T-helper 22 cell (primary cell): Measurements from ENCODE around the gene VPS18.
A peak's percentile ranks its signal among the peaks of the same experiment; 100 is the strongest.

Experiments used
- DNase-seq: peaks from one replicate; pipeline ENCODE4 v3.0.0-alpha.2; 2020; ENCODE audit warnings: low read depth

Gene VPS18

DNA sequence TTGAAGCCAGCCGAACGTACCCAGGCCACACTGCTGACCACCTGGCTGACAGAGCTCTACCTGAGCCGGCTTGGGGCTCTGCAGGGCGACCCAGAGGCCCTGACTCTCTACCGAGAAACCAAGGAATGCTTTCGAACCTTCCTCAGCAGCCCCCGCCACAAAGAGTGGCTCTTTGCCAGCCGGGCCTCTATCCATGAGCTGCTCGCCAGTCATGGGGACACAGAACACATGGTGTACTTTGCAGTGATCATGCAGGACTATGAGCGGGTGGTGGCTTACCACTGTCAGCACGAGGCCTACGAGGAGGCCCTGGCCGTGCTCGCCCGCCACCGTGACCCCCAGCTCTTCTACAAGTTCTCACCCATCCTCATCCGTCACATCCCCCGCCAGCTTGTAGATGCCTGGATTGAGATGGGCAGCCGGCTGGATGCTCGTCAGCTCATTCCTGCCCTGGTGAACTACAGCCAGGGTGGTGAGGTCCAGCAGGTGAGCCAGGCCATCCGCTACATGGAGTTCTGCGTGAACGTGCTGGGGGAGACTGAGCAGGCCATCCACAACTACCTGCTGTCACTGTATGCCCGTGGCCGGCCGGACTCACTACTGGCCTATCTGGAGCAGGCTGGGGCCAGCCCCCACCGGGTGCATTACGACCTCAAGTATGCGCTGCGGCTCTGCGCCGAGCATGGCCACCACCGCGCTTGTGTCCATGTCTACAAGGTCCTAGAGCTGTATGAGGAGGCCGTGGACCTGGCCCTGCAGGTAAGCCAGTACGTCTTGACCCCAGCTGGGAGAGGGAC, 6.2 kb downstream of the VPS18 start:
- DNase-seq: no peak

DNA sequence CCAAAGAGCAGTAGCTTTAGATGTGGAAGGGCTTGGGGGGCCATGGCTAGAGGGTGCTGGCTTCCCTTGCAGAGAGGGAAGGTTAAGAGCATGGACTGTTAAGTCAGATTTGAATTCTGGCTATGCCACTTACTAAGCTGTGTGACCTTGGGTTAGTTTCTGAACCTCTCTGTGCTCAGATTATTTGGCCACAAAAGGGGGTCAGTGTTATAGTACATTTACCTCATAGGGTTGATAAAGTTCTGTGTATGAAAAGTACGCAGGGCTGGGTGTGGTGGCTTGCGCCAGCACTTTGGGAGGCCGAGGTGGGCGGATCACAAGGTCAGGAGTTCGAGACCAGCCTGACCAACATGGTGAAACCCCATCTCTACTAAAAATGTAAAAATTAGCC, 6.8 kb downstream of the VPS18 start:
- DNase-seq: no peak

DNA sequence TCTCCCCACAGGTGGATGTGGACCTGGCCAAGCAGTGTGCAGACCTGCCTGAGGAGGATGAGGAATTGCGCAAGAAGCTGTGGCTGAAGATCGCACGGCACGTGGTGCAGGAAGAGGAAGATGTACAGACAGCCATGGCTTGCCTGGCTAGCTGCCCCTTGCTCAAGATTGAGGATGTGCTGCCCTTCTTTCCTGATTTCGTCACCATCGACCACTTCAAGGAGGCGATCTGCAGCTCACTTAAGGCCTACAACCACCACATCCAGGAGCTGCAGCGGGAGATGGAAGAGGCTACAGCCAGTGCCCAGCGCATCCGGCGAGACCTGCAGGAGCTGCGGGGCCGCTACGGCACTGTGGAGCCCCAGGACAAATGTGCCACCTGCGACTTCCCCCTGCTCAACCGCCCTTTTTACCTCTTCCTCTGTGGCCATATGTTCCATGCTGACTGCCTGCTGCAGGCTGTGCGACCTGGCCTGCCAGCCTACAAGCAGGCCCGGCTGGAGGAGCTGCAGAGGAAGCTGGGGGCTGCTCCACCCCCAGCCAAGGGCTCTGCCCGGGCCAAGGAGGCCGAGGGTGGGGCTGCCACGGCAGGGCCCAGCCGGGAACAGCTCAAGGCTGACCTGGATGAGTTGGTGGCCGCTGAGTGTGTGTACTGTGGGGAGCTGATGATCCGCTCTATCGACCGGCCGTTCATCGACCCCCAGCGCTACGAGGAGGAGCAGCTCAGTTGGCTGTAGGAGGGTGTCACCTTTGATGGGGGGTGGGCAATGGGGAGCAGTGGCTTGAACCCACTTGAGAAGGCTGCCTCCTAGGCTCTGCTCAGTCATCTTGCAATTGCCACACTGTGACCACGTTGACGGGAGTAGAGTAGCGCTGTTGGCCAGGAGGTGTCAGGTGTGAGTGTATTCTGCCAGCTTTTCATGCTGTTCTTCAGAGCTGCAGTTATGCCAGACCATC, 8.6 kb downstream of the VPS18 start:
- DNase-seq: no peak

DNA sequence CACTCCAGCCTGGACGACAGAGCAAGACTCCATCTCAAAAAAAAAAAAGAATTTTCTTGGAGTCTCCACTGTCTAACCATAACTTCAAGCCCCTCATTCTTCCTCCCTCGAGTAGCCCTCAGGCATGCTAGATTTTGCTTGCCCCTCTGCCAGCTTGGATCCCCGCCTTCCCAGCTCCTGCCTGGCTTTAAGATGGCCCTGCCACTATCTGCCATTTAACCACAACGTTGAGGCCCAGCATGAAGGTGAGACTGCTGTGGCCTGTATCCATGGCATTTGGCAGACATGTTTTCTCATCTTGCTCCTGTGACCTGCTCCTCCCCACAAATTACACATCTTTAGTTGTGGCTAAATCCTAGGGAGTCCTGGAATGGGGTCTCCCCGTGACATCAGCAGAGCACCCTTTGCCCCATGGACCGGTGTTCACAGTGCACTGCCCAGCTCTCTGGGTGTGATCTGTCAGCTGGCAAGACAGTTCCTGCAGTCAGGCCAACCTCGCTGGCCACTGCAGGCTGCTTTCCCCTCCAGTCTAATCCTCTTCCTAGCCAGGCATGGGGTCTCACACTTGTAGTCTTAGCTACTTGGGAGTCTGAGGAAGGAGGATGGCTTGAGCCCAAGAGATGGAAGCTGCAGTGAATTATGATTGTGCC, 10.4 kb downstream of the VPS18 start:
- no peak for DNase-seq

DNA sequence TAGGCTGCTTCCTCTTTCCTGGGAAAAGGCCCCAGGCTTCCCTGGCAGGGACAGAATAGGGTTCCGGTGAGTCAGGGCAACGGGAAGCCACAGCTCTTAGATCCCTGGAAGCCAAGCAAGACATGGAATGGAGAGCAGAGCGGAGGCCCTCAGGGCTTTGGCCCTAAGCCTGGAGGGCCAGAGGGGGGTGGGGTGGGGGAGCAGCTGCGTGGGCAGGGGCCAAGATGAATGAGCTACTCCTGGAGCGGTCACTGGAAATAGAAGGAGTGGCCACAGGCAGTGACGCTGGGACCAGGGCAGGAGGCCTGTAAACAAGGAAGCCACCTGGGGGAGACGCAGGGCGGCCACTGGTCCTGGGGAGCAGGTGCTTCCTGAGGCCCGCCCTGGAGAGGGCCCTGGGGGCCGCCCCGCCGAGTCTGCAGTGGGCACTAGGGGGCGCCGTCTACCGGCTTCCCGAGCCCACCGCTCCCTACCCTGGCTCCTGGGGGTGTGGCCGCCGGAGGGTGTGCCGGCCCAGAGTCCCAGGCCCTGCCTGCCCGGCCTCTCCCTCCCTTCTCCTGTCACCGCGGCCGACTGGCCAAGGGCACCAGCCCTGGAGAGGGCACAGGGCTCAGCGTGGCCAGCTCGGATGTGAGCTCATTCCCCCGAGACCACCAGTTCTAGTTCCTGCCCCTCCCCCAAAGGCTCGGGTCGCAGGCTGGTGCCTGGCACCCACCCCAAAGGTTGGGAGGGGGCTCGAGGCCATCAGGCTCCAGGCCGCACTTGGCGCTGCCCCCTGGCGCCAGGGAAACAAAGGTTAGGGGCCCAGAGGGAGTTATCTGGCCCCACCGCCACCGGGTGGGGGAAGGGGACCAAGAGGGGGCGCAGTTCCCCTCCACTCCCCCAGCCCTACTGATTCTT, 12.1 kb downstream of the VPS18 start:
- DNase-seq: peak; percentile 51

DNA sequence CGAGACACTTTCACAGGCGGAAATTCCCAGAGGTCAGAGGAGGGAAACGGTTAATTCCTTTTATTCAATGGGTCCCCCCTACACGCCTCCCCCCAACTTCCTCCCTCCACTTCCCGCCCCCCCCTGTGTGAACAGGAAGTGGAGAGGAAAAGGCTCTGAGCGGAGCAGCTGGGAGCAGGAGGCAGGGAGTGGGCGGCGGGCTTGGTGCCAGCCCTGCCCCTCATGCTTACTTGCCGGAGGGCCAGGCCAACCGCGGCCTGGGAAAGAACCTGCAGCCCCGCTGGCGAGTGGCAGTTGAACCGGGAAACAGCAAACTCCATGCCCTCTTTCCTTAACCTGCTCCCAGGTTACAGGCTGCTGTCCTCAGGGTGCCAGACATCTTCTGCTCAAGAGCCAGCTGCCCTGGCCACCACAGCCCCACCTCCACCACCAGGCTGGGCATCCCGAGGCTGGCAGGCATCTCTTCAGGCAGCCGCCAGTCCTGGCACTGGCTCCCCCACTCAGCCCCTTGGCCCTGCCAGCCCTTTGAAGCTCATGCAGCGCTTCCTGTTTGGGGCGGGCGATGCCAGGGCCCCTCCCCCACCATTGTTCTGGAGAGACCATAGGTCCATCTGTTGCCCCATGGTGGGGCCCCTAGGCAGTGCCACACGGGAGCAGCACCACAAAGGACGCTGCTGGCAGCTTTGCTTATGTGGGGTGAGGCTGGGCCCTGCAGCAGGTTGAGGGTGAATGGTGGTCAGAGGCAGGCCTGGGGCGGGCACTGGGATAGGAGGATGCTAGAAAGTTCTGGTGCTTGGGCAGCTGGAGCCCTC, 12.9 kb downstream of the VPS18 start:
- DNase-seq: peak; percentile 46

DNA sequence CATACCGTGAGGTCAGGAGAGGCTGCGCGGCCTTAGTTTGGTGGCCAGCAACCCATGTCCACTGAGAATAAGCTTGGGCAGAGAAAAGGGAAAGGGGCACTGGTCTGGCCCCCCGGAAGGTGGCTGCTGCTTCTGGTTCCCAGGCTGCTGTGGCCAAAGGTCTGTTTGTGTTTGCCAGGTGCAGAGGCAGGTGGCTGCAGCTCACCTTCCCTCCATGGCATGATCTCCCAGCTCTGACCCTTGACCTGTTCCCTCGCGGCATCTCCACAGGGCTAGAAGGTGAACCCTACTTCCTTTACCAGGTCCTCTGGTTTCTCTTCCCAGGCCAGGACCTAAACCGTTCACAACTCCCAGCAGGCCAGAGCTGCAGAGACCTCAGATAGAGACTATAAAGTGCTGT, 13.8 kb downstream of the VPS18 start:
- DNase-seq: no peak

DNA sequence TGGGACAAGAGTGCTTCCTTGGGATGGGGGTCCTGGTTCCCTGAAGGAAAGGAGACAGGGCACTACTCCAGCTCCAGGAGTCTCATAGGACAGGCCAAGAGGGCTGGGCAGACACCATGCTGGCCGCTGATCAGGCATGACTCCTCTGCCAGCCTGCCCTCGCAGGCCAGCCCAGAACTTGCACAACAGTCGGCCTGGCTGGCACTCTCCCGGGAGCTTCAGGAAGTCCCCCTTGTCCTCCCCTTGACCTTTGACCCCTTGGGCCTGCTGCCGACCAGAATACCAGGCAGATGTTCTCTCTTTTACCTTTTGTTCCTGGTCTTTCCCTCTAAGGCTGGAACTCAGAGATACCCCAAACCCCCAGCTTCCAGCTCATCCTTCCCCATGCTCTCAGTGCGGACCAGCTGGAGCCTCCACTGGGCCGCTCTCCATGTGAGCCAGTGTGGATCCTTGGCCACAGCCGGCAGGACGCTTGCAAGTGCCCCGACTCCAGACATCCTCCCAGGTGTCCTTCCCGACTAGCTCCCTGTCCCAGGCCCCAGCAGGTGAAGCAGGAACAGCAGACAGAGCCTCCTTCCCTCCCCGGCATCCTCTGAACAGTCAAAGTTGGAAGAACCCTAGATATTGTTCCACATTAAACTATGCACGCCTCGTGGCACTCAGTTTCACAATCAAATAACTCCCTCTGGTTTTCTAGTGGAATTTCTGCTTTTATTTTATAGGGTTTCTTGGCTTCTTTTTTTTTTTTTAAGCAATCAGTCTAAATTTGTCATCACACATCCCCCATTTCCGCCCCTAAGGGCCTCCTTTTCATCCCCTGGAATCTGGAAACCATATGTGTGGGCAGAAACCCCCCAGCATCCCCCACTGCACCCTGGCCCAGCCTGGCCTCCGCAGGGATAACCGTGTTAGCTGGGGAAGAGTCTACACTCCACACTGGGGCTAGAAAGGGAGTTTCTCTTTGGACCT, 15.7 kb downstream of the VPS18 start:
- no peak for DNase-seq

DNA sequence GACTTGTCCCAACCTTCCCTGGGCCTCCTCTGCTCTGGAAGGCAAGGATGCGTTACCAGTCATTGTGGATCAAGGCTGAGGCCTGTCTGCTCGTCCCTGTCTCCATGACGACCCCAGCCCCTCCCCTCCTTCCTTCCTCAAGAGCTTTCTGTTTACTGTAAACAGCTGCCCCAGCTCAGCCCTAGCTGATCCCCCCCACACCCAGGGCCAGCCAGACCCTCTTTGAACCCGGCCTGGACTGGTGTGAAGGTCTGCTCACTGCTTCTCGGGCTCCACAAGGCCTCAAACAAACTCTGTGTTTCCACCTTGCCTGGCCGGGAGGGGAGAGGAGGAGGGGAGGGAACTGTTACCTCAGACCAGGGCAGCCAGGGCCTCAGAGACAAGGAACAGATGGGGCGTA, 16.9 kb downstream of the VPS18 start:
- no peak for DNase-seq

DNA sequence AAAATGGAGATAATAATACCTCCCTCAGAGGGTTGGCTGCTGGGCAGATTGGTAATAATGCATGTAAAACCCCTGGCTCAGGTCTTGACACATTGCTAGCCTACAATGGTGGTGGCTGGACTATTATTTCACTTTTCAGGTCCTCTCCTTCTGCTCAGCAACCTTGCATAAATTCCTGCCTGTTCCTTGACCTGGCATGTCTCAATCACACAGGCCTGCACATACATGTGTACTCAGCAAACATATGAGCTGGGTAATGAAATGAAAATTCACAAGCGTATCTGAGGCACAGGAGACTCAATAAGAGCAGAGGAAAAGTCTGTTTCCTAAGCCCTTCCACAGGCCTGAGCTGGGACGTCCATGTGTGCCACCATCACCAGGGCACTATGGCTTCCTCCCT, 17.4 kb downstream of the VPS18 start:
- DNase-seq: no peak

DNA sequence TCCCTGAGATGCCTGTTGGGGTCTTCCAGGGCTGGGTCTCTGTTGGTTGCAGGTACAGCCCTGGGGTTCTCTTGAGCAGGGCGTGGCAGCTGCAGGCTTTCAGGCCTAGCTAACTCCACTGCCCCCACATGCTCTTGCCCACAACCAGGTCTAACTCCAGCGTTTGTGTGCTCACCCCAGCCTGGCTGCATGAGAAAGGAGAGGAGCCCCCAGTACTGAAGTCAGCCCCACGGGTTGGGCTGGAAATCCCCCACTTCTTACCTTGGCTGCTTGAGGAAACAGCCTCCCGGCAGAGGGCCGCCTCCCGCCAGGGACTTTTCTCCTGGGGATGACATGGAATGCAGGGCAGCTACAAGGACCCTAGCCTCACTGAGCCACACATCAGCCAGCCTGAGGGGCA, 18.2 kb downstream of the VPS18 start:
- DNase-seq: no peak

DNA sequence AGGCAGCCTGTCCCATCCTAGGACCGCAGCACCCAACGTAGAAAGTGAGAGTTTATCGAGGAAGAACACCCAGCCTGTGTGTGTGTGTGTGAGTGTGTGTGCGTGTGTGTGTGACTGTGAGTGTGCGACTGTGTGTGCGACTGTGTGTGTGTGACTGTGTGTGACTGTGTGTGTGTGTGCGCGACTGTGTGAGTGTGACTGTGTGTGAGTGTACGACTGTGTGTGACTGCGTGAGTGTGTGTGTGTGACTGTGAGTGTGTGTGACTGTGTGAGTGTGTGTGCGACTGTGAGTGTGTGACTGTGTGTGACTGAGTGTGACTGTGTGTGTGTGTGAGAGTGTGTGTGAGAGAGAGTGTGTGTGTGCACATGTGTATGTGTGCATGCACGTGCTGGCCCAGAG, 19.8 kb downstream of the VPS18 start:
- no peak for DNase-seq

DNA sequence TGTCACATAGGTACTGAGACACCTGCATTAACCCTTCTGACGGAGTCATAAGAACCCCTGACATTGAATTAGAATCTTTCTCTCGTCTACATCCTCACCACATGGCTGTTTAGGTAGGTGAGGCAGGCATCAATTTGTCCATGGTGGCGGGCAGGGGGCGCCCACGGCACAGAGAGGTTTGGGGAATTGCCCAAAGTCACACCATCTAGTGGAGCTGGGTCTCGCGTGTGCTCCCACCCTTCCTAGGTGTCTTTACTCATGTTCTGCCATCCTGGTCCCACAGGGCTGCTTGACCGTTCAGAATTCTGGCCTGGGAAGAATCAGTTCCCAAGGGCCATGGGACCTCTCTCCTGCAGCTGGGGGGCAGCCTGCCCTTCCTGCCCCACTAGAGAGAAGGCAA, 20.2 kb downstream of the VPS18 start:
- DNase-seq: no peak

DNA sequence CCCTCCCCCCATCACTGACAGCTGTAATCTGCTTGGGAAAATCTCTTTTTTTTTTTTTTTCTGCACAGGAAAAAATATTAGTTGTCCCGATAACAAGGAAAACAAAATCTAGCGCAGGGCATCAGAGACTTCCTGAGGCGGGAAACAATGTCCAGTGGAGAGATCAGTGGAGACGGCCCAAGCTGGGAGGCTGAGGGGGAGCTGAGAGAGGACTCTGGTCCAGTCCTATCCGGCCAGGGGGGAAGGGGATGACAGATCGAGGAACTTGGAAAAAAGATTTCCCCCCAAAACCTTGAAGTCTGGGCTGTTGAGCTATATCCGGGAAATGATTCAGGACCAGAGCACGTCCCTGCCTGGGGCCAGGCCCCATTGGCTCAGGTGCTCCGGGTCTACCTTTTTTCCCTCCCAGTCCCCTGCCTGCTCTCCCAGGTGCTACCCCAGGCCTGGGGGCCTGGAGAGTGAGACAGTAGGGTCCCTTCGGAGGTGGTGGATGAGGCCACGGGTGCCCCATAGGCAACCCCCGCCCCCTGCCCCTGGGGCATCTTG, 20.9 kb downstream of the VPS18 start:
- no peak for DNase-seq

DNA sequence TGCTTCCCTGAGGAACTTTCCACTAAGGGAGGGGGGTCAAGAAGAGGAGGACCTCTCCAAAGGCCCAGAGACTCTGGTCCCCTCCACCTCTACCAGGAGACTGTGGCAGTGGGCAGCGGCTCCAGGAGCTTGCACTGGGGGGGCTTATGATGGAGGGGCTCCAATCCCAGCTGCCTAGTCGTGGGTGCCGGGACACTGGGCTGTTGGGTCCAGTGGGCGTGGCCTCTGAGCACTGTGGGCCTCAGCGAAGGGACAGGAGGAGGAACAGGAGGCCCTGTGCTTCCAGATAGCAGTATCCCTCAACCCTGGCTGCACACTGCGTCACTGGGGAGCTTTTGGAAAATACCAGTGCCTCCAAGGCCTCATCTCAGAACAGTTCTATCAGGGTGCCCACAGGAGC, 21.4 kb downstream of the VPS18 start:
- no peak for DNase-seq

DNA sequence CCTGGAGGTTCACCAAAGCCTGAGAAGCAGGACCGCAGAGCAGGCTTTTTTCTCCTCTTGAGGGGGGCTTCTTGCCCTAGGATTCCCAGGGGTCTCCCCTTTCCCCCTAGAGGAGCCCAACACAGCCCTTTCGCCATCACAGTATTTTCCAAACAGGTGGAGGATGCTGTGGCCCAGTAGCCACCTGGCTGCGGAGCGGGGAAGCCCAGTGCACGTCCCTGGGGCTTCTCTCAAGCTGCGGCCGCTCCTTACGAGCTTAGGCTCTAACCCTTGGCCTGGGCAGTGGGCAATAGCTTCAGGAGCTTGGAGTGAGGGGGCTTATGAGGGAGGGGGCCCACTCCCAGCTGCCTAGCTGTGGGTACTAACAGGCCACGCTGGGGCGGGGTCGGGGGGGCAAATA, 23.3 kb downstream of the VPS18 start:
- no peak for DNase-seq

DNA sequence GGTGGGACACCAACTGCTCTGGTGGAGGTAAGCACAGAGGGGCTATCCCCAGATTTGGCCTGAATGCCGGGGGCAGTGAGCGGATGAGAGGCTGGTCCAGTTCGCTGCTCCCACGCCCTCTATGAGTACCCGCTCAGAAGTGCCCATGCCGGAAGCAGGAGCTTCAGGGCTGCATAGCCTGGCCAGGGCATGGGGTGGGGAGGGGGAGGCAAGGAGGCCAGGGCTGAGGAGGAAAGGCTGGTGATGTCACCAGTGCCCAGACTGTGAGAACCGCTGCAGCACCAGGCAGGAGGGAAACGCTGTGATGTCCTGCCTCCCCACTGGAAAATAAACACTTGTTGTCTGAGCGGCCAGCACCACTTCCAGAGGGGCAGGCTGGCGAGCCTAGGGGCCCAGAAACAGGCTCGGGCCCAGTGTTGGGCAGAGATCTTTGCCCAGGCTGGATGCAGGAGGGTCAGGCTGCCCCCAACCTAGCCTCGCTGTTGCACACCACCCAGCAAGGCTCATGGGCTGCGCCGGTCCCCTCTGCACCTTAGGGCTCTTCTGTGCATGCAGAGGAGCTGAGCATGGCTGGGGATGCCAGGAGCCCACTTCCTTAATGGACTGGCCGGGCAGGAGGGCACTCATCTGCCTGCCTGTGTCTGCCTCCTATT, 24.0 kb downstream of the VPS18 start:
- DNase-seq: no peak

DNA sequence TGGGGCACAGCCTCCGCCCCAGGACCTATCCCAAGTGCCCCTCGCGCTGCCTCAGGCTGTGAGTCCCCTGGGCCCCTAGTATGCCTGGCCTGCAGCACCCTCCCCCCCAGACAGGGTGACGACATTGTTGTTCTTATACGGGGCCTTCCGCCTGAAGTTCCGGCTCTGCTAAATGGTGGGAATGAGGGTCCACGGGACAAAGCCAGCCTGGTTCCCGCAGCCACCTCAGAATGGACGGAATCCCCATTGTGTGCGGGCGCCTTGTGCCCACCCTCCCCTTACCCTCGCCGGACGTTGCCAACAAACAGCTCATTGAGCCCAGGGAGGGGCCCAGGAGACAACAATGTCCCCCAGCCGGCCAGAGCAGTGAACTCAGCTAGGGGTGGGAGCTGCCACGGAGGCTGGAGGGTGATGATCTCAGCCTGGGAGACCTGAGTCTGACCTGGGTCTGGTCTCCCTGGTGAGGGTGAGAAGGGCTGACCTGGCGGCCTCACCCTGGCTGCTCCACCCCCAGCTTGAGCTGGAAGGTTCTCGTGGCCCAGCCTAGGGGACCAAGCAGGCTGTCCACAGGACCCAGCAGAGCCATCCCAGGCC, 24.6 kb downstream of the VPS18 start:
- DNase-seq: no peak
